Cortex of kidney (tissue), 1 donor: ENCODE results near the gene KLHL35.
"Not testable (repeated sequence)": the region's sequence is repeated elsewhere in the genome, so short reads cannot be mapped to it uniquely, and the experiment has no call there.

Source experiments
- DNase-seq: peaks from one replicate; lab custom pipeline; 2025; lab: John Stamatoyannopoulos, UW

Gene KLHL35

DNA sequence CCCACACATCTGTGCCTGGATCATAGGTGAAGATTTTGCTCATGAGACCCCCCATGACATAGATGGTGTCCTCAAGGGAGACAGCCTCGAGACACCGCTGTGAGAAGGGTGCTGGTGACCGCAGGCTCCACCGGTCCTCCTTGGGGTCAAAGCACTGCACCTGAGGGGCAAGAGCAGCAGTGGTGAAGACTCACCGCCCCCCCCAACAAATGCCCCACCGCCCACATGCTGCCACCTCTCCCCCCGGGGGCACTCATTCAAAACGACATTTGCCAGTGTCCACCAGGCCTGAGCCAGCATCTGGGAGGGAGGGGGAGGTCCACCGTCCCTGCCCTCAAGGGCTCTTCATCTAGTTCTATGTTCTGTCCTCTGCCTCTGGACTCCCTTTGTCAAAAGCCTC lies 9.3 kb downstream of the KLHL35 start:
- no peak for DNase-seq

DNA sequence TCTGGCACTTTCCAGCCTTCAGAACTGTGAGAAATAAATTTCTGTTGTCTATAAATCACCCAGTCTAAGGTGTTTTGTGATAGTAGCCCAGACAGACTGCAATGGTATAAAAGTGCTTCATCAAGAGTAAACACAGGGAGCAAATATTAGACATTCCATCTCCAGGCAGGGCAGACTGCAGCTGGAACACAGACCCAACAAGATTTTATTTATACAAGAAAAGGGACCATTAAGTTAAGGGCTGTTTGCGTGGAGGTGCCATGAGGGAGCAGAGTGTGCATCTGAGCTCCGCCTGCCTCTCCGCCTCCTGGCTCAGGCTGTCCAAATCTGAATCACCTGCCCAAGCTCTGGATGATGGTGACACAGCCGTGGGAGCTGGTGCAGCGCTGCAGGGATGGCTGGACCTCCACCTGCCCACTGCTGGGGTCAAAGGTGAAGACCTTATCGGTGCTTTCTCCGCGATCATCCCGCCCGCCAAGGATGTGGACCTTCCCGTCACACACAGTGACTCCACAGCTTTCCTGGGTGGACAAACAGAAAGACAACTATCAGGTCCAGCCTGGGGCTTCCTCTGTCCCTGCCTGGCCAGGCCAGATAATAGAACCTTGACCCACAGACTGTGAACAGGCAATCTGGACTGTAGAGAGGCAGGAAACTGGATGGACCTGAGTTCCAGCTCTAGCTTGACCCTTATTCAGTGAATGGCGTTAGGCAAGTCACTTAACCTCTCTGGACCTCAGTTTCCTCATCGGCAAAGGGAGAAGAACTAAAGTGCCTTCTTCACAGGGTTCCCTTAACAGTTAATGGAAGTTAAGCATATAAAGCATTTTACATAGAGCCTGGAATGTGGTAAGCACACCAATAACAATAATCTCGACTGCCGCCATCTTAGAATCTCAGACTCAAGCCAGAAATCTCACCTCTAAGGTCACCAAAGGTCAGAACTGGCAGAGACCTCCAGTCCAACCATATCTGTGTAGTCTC lies 10.5 kb downstream of the KLHL35 start:
- DNase-seq = no peak

DNA sequence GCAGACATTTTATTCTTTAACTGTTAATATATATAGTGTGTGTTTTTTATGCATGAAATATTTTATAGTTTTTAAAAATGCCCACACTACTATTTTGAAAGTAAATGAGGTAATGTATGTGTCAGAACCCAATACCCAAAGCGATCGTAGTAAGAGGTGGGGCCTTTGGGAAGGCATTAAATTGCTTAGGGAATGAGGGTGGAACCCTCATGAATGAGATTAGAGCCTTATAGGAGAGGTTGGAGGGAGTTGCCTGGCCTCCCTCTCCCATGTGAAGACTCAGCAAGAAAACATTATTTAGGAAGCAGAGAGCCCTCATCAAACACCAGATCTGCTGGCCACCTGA lies 11.1 kb downstream of the KLHL35 start:
- no peak for DNase-seq

DNA sequence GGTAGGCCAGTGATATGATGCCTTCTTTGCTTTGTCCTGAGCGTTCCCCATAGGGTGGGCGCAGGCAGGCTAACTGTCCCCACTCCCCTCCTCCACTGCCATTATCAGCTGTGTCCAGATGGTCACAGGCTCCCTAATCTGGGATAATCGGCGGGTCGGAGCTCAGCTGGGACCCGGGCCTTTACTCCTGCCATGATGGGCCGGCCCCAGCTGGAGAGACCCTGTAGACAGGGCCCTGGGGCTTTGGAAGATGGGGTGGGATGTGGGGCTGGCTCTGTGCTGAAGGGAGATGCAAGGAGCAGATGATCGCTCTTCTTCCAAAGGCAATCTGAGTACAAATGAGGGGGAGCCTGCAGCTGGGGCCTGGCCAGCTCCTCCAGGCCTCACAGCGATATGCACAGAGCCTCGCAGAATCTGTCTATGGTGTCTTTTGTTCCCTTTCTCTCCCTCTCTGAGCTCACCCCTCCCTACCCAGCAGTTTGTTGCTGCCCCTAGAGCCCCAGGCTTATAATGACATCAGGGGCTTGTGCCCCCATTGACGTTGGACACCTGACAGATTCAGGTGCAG lies 11.9 kb downstream of the KLHL35 start:
- no peak for DNase-seq

DNA sequence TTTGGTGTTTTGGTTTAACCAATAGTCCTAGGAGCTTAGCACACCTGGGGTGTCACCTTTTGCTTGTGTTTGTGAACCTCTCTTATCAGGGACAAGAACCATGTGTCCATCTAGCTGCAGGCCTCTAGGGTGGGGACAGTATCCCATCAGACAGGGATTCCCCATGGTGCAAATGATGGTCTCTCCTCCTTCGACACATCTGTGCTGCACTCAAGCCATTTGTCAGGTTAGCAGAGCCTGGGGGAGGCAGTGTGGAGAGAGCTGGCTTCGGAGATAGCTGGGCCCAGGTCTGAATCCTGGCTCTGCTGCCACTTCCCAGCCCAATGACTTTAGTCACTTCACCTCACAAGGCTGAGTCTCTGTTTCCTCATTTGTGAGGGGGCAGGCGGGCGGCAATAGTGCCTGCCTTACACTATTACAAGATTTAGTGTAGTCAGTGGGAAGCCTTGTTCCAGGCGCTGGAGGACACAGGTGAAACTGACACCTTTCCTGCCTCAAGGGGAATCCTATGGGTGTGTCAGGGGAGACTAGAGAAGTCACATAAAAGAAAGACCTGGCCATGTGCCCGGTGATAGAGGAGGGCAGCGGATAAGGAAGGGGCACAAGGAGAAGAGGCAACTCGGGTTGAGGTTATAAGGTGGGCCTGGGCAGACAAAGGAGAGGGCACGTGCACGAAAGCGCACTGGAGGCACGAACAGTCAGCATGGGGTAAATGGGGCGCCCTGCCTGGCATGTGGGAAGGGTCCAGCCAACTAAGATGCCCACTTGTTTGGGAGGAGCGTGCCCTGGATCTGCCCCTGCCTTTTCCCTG lies 12.6 kb downstream of the KLHL35 start:
- DNase-seq = no peak

DNA sequence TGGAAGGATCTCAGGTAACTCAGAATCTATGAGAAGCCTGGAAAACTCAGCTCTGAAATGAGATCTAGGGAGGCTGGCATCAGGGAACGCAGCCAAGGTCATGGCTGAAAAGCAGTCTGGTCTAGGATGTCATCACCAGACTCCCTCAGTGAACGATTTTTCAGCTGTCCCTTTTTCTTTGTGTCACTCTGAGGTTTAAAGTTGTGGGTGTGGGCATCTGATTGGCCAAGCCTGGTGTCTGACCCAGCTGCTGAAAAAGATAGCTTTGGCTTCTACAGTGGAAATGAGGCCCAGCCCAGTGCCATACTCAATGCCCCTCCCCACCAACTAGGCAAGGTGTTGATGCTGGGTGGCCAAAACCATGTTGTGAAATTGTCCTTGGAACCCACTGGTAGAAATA lies 19.1 kb downstream of the KLHL35 start:
- DNase-seq = no peak

DNA sequence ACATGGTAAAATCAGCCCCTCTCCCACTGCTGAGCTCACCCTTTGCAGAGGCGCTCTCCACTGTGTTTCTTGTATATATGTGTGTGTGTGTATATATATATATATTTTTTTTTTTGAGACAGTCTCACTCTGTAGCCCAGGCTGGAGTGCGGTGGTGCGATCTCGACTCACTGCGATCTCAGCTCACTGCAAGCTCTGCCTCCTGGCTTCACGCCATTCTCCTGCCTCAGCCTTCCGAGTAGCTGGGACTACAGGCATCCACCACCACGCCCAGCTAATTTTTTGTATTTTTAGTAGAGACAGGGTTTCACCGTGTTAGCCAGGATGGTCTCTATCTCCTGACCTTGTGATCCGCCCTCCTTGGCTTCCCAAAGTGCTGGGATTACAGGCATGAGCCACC lies 19.9 kb downstream of the KLHL35 start:
- not testable (repeated sequence) for DNase-seq

DNA sequence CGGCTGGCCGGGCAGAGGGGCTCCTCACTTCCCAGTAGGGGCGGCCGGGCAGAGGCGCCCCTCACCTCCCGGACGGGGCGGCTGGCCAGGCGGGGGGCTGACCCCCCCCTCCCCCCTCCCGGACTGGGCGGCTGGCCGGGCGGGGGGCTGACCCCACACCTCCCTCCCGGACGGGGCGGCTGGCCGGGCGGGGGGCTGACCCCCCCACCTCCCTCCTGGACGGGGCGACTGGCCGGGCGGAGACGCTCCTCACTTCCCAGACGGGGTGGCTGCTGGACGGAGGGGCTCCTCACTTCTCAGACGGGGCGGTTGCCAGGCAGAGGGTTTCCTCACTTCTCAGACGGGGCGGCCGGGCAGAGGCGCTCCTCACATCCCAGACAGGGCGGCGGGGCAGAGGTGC lies 23.0 kb downstream of the KLHL35 start:
- not testable (repeated sequence) for DNase-seq

DNA sequence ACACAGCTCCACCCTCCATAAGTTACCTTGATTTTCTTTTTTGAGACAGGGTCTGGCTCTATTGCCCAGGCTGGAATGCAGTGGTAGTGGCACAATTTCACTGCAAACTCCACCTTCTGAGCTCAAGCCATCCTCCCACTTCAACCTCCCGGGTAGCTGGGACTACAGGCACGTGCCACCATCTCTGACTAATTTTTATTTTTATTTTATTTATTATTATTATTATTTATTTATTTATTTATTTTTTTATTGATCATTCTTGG lies 24.1 kb downstream of the KLHL35 start:
- DNase-seq = no peak

DNA sequence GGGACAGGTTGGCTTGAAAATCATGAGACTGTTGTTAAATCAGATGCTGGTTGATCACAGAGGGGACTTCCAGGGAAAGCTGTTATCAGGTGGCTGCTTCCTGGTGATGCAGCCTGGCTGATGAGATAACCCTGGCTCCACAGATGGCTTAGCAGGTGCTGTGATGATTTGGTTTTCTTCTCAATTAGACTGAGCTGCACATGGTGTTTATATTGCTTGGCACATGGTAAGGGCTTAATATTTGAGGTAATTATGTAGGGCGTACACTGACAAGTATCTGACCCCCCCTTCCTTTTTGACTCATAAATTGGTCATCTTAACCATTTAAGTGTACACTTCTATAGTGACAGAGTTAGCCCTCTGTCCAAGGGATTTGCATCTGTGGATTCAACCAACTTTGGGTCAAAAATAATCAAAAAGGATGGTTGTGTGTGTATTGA lies 26.6 kb downstream of the KLHL35 start:
- DNase-seq = no peak

DNA sequence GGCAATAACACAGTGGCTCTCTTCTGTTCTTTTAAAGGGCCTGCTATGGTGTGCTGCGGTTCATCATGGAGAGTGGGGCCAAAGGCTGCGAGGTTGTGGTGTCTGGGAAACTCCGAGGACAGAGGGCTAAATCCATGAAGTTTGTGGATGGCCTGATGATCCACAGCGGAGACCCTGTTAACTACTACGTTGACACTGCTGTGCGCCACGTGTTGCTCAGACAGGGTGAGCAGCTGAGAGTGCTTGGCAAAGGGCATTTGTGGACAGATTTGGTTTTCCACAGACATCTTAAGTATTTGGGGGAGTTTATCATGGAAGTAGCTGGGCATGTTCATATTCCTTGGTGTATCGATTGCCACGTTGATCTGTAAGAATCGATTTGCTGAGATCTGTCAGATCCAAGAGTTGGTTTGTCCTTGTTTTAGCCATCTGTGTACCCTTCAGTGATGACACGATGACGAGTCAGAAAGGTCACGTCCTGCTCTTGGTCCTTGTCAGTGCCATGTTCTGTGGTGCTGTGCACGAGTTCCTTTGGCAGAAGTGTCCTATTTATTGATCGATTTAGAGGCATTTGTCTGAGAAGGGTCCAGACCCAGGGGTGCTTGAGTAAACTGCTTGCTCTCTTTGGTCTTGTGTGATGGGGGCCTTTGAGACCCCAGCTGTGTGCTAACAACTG lies 28.9 kb downstream of the KLHL35 start:
- DNase-seq = no peak

DNA sequence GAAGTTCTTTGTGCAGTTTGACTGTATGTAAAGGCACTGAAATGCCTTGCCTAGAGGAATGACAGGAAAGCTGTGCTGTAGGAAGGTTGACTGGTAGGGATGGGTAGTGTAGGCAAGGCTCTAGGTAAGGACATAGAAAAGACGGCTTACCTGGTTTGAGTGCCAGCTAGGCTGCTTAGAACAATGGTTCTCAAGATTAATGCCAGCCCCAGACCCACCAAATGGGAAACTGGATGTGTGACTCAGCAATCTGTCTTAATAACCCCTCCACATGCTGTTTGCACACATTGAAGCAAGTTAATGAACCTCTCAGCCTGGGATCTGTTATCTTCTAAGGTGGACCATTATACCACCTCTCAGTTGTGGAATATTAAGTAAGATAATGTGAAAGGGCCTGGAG lies 30.0 kb downstream of the KLHL35 start:
- no peak for DNase-seq

DNA sequence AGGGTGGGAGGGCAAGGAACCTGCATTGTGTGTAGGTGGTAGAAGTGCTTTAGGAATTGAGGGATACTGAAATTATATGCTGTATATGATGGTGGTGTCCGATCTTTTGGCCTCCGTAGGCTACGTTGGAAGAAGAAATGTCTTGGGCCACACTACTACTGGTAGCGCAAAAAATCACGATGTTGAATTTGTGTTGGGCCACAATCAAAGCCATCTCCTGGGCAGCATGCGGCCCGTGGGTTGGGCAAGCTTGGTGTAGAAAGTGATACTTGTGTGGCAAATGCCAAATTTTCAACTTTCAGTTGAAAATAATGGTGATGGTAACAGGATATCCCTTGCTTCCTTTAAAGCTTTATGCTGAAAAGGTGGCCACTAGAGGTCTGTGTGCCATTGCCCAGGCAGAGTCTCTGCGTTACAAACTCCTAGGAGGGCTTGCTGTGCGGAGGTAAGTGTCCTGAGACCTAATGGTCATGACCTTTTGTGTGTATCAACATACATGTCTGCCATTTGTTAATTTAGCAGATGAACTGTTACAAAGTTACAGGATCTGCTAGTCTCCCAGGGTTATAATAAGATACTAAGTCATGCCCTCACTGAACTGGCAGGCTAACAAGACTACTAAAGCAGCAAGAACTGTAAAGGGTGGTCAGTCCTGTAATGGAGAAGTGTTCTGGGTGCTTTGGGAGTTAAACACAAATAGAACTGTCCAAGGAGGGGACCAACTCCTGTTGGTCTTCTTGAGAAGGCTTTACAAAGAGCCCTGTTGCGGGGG lies 30.8 kb downstream of the KLHL35 start:
- DNase-seq = no peak

DNA sequence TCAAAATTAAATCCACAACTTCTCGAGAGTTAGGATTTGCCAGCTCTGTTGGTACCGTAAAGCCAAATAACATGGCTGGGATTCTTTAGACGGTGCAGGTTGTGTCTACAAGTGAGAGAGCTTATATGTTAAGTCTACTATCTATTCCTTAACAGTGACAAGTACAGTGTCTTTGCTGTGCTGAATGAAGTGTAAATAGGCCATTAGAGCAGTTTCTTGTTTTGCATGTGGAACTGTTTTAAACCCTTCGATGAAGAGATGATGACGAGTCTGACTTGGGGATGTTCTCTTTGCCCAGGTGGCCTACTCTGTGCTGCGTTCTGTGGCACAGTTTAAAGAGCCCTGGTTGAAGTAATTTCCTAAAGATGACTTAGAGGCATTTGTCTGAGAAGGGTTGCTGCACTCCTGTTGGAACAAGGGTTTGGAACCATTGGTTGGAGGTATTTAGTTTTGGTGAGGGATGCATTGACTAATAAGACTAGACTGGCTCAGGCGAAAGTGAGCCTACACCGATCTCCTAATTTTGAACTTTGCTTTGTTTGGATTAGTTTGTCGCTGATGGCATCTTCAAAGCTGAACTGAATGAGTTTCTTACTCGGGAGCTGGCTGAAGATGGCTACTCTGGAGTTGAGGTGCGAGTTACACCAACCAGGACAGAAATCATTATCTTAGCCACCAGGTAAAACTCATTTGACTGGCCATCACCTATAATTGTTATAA lies 32.7 kb downstream of the KLHL35 start:
- DNase-seq = no peak

DNA sequence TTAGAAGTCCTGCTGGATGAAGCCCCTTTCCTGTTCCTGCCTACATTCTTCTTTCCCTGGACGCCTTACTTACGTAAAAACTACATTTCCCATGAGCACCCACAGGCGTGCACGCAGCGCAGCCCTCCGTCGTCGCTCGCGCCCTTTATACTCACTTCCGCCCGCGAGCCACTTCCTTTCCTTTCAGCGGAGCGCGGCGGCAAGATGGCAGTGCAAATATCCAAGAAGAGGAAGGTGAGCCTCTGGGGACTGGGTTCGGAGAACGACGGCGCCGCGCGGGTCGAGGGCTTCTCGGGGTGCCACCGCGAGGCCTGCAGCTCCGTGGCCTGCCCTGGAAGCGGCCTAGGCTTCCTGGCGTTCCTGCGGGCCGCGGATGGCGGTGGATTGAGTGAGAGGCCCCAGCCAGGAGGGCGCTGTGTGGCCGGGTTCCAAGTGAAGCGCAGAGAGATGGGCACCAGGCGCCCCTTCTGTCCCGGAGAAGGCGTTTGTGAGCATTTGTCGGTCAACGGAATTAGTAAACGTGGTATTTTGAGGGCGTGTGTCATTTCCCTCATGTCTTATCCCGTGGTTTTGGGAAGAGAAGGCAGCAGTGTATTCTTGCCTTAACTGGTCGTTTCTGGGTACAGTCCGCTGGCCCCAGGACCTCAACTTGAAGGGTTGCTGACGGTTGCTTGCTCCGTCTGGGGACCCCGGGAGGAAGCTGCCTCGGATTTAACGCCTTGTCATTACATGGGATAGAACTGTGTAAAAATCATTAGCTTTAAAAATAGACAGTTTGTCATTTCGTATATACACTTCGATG lies 33.5 kb downstream of the KLHL35 start, which contains the start of gene RPS3:
RPS3 (plus strand) TSS at position 175 of the 802 bp plus-strand sequence; CDS start at position 205, 30 bp downstream.
- no peak for DNase-seq

DNA sequence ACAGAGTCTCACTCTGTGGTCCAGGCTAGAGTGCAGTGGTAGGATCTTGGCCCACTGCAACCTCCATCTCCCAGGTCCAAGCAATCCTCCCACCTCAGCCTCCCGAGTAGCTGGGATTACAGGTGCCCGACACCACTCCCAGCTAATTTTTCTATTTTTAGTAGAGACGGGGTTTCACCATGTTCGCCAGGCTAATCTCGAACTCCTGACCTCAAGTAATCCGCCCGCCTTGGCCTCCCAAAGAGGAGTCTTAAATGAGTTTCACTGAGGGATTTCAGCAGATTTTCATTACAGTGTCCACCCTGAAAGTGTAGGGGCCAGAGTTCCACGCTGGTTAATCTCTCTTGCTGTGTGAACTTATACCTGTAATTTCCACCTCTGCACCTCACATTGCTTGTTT lies 34.1 kb downstream of the KLHL35 start:
- DNase-seq = no peak

DNA sequence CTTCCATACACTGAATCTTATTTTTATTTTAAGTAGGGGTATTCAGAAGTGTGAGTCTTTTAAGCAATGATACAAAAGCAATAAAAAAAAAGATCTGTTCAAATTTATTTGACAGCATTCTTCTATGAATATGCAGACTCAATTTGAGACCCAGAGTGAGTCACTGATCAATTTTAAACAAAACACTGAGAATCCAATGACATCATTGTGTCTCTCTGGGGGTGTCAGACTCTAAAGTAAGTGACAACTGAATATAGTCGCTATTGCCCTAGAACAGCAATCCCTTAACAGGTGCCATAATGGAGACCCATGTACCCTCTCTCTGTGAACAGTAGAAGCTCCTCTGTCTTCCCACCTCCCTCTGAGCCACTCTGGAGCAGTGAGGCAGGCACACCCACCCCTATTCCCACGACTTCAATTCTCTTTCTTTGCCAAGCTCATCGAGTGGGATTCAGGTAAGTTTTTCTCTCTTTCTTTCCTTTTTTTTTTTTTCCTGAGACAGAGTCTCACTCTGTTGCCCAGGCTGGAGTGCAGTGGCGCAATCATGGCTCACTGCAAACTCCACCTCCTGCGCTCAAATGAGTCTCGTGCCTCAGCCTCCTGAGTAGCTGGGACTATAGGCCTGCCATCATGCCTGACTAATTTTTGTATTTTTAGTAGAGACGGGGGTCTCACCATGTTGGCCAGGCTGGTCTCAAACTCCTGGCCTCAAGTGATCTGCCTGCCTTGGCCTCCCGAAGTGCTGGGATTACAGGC lies 38.7 kb downstream of the KLHL35 start:
- DNase-seq = no peak

DNA sequence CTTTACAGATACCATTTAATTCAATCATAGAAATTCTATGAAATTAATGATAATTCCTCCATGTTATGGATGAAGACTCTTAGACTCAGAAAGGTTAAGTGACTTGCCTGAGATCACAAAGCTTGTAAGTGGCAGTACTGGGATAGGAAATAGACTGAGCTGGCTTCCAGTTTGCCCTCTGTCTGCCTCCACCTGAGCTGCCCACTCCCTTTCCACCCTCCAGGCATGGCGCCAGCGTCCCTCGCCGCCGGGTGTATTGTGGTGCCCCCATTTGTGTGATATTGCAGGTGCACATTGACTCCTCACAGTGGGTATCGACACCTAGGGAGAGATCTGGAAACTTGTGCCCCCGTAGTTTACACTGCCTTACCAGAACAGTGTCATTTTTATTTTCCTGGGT lies 43.1 kb downstream of the KLHL35 start:
- DNase-seq = no peak

DNA sequence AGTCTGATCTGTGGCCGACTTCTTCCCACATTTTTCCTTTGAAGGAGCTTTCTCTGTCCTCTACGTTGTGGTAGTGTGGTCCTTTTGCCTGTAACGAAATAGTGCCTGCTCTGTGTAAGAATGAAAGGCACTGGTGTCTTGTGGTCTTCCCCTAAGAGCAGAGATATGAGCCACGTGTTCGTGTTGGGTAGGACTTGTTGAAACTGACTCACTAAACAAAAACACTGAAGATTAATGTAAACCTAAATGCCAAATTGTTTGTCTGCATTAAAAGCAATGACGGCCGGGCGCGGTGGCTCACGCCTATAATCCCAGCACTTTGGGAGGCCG lies 43.8 kb downstream of the KLHL35 start:
- no peak for DNase-seq
